Stimulated activated naive CD8-positive, alpha-beta T cell treated with anti-CD3 and anti-CD28 coated beads, Interleukin-15, amount 100 ng/mL, for 72 hours (primary cell): ENCODE data around the gene CLIC4.
"Not testable (repeated sequence)": the region's sequence is repeated elsewhere in the genome, so short reads cannot be mapped to it uniquely, and the experiment has no call there.

Experiments
- ATAC-seq: fragments of 150-1000 bp; cut with Tn5 transposase; 2 replicates; pipeline ENCODE4 v1.10.0; 2021; ENCODE audit warnings: mild to moderate bottlenecking, moderate library complexity
- DNase-seq, 2 donors: peaks; one replicate each; pipeline ENCODE4 v3.0.0; 2021 to 2022
- H3K27ac Mint-ChIP-seq, 2 donors: one replicate each; pipeline ENCODE4 v1.8.0; 2022; ENCODE audit warnings: mild to moderate bottlenecking in 2 of 2, mixed read lengths in 2 of 2, moderate library complexity in 2 of 2
- H3K27me3 Mint-ChIP-seq: one replicate; pipeline ENCODE4 v1.8.0; 2022; ENCODE audit warnings: mixed read lengths
- H3K4me1 Mint-ChIP-seq: one replicate; pipeline ENCODE4 v1.8.0; 2022; ENCODE audit warnings: mild to moderate bottlenecking, mixed read lengths
- H3K4me3 Mint-ChIP-seq, 2 donors: one replicate each; pipeline ENCODE4 v1.8.0; 2022; ENCODE audit warnings: mild to moderate bottlenecking in 2 of 2, mixed read lengths in 2 of 2, moderate library complexity in 1 of 2
- H3K9me3 Mint-ChIP-seq, 2 donors: one replicate each; pipeline ENCODE4 v1.8.0; 2022; ENCODE audit warnings: mixed read lengths in 2 of 2

CLIC4 gene

DNA sequence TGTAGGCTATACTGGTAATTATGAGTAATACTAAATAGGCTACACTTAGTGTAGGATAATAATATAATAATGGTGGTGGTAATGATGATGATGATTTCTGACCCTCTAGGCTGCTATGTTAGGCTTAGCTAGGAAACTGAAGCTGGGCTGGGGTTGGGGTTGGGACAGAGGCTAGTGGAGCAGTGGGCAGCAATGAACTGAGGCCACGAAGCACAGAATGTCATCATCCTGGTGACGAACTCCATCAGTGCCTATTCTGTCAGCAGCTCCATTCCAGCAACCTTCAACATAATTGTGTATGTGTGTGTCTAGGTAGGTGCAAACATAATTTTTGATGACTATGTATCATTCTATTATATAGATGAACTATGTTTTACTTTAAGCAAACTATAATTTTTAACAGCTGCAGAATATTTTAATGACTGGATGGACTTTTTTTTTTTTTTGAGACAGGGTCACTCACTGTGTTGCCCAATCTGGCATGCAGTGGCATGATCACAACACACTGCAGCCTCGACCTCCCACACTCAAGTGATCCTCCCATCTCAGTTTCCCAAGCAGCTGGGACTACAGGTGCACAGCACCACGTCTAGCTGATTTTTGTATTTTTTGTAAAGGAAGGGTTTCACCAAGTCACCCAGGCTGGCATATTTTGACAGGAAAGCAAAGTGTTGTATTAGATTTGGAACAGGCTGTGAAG, 12.9 kb upstream of the CLIC4 start:
- DNase-seq: no peak
- no peaks in the 10 kb centered on the region for H3K27me3 Mint-ChIP-seq
- H3K4me1 Mint-ChIP-seq: peaks cover 14% of the 10 kb centered on the region
- H3K27ac Mint-ChIP-seq: no peak overlapping the region
- no peak overlapping the region for H3K4me3 Mint-ChIP-seq
- no peaks in the 10 kb centered on the region for H3K9me3 Mint-ChIP-seq
- ATAC-seq: no peak

DNA sequence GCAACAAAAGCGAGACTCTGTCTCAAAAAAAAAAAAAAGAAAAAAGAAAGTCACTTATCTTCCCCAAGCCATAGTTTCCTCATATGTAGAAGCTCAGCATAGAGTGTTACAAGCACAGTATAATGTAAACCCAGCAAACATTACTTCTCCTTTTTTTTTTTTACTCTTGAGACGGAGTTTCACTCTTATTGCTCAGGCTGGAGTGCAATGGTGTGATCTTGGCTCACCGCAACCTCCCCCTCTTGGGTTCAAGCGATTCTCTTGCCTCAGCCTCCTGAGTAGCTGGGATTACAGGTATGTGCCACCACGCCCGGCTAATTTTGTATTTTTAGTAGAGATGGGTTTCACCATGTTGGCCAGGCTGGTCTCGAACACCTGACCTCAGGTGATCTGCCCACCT, 11.9 kb upstream of the CLIC4 start:
- not testable (repeated sequence) for H3K27ac Mint-ChIP-seq, H3K27me3 Mint-ChIP-seq, H3K4me3 Mint-ChIP-seq, ATAC-seq, H3K4me1 Mint-ChIP-seq, H3K9me3 Mint-ChIP-seq, DNase-seq

DNA sequence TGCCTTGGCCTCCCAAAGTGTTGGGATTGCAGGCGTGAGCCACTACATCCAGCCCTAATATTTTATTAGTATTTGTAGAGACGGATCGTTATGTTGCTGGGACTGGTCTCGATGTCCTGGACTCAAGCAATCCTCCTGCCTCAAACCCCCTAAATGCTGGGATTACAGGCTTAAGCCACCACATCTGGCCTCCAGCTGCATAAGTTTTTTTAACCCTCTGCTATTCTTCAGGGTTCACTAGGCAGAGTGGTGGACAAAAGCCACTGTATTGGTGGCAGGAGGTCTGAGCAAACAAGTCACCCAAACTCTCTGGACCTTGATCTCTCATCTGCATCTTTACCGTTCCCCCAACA, 10.1 kb upstream of the CLIC4 start:
- ATAC-seq (no peak), DNase-seq (no peak)
- Mint-ChIP-seq H3K9me3 (no peaks in the 10 kb centered on the region), H3K4me1 (peaks cover 7% of the 10 kb centered on the region), H3K27me3 (no peaks in the 10 kb centered on the region), H3K27ac (no peak overlapping the region), H3K4me3 (no peak overlapping the region)

DNA sequence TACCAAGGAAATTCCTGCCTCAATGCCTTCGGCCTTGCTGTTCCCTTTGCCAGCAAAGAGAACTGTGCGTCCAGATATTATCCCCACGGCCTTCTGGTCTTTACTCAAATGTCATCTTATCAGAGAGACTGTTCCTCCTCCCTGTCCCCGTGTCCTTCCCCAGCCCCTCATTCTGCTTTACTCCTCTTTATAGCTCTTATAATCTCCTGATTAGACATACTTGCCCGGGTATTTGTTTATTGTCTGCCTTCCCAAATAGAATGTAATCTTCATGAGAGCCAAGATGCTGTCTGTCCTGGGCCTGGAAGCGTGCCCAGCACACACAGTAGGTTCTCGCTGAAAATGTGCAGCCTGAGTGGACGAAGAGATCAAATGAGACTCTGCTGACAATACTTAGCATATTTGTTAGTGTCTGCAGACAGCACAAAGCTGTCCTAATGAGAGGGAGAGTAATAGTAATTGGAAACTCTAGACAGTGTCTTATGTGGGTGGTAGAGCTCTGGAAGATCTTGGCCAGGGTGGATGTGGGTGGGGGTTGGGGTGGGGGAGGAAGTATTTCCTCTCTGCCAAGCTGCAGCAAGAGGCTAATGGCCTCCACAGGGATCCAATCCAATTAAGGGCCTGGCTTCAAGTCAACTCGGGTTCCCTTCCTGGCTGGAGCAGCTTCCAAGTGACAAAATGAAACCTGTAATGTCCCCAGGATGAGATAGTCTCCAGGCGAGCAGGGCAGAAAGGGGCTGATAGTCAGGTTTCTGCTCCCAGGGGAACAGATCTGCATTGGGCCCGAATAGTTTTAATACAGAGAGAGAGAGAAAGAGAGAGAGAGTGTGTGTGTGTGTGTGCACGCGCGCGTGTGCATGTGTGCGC, 9.5 kb upstream of the CLIC4 start:
- ATAC-seq (no peak), DNase-seq (no peak)
- Mint-ChIP-seq H3K27me3 (no peaks in the 10 kb centered on the region), H3K4me3 (no peak overlapping the region), H3K27ac (no peak overlapping the region), H3K4me1 (peaks cover 7% of the 10 kb centered on the region), H3K9me3 (no peaks in the 10 kb centered on the region)

DNA sequence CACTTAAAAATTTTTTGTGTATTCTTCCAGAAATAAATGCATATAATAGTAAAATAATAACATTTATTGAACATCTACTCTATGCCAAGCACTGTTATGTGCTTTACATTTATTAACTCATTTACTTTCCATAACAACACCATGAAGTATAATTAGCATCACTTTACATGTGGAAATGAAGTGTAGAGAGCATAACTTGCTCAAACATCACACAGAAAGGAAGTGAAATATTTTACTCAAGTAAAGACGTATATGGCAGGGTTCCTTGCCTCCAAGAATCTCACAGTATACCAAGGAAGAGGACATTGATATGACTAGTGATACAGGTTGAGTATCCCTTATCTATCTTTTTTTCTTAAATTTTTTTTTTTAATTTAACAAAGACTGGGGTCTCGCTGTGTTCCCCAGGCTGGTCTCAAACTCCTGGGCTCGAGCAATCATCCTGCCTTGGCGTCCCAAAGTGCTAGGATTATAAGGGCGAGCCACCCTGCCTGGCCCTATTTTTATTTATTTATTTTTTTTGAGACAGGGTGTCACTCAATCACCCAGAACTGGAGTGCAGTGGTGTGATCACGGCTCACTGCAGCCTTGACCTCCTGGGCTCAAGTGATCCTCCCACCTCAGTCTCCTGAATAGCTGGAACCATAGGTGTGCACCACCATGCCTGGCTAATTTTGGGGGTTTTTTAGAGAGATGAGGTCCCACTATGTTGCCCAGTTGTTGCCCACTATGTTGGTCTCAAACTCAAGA, 7.7 kb upstream of the CLIC4 start:
- H3K27me3 Mint-ChIP-seq: no peaks in the 10 kb centered on the region
- DNase-seq (no peak), ATAC-seq (no peak)
- no peaks in the 10 kb centered on the region for H3K9me3 Mint-ChIP-seq
- no peak overlapping the region for H3K27ac Mint-ChIP-seq
- H3K4me1 Mint-ChIP-seq: peaks cover 16% of the 10 kb centered on the region
- H3K4me3 Mint-ChIP-seq: no peak overlapping the region

DNA sequence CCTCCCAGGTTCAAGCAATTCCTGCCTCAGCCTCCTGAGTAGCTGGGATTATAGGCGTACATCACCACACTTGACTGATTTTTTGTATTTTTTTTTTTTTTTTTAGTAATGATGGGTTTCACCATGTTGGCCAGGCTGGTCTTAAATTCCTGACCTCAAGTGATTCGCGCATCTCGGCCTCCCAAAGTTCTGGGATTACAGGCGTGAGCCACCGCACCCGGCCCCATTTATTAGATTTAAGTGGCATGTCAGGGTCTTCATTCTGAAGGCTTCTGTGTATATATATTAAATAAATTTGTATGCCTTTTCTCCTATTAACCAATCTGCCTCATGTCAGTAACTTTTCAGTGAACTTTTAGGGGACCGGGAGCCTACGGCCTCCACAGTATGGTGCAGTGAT, 6.0 kb upstream of the CLIC4 start:
- no peak for DNase-seq
- no peak overlapping the region for H3K27ac Mint-ChIP-seq
- H3K4me1 Mint-ChIP-seq: peaks cover 33% of the 10 kb centered on the region

DNA sequence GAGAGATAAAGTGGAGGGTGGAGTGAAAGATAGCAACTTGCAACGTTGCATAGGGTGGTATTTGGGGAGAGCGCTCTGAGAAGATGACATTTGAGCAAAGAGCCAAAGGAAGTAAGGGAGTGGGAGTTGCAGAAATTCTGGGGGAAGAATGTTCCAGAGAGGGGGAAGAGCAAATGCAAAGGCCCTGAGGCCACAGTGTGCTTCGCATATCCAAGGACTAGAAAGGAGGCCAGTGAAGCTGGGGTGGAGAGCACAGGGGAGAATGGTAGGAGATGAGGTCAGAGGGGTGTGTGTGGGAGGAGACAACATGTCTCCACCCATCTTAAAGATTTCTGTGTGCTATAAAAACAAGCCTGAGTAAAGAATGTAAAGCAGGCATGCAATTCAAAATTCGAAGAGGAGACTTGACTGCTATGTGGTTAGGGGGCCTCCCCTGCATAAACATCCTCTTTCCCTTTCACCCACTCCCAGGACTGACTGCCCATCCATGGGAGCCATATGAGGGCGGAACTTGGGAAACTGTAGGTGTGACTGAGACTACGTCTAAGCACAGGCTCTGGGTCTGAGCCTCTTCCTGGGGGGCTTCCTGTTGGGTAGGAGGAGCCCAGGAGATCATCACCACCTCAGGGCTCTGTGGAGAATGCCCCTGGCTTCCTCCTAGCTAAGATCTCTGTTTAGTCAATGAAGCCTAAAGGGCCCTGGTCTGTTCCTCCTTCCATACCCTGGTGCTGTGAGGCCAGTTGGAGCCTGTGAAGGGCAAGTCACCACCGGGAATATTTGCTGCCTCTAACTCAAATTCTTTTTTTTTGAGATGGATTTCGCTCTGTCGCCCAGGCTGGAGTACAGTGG, 2.9 kb upstream of the CLIC4 start:
- DNase-seq (peak in 1 of 2 donors; percentile 22), ATAC-seq (no peak)
- H3K9me3 Mint-ChIP-seq: no peaks in the 10 kb centered on the region
- H3K27ac Mint-ChIP-seq: peak overlapping the region in 1 of 2 donors; percentile 71
- peaks cover 42% of the 10 kb centered on the region for H3K4me1 Mint-ChIP-seq
- peak overlapping the region in 1 of 2 donors; percentile 15 for H3K4me3 Mint-ChIP-seq
- peaks cover 18% of the 10 kb centered on the region for H3K27me3 Mint-ChIP-seq

More for the DNA sequence above, 6.0 kb upstream of the CLIC4 start:
- Mint-ChIP-seq H3K9me3 (no peaks in the 10 kb centered on the region), H3K27me3 (peaks cover 10% of the 10 kb centered on the region), H3K4me3 (no peak overlapping the region)
- no peak for ATAC-seq

DNA sequence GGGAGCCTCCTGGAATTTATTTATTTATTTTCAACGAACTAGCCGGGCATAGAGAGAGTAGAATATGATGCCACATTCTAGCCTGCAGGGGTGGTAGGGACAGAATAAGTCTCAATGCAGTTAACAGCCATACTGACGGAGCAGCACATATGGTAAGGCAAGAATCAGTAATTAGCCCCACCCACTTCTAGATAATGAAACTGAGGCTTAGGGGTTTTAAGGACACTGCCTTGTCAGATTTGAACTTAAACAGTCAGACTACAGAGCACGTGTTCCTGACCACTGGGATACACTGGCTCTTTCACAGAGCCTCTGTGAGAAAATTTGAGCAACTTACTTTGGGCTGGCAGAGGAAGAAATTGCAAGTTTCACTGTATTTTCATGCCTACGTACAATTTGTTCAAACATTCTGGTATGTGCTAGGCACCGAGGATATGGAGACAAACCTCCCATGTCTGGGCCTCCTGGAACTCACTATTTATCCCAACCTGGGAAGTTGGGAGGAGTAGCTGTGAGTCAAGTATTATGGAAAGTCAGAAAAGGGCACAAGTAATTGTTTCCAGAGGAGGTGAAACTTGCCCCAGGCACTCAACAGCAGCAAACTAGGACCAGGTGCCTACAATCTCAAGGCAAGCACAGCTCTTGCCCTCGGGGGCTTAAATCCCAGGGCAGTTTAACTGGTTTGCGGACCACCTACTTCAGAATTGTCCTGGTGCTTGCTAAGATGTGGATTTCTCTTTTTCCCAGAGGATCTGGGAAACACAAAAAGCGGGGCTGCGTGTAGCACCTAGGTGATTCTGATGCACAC, 1.6 kb upstream of the CLIC4 start:
- peak overlapping the region; percentile 57 to 62 for H3K4me3 Mint-ChIP-seq
- ATAC-seq (no peak), DNase-seq (no peak)
- peaks cover 55% of the 10 kb centered on the region for H3K4me1 Mint-ChIP-seq
- no peaks in the 10 kb centered on the region for H3K9me3 Mint-ChIP-seq
- peaks cover 20% of the 10 kb centered on the region for H3K27me3 Mint-ChIP-seq
- H3K27ac Mint-ChIP-seq: peak overlapping the region in 1 of 2 donors; percentile 48

DNA sequence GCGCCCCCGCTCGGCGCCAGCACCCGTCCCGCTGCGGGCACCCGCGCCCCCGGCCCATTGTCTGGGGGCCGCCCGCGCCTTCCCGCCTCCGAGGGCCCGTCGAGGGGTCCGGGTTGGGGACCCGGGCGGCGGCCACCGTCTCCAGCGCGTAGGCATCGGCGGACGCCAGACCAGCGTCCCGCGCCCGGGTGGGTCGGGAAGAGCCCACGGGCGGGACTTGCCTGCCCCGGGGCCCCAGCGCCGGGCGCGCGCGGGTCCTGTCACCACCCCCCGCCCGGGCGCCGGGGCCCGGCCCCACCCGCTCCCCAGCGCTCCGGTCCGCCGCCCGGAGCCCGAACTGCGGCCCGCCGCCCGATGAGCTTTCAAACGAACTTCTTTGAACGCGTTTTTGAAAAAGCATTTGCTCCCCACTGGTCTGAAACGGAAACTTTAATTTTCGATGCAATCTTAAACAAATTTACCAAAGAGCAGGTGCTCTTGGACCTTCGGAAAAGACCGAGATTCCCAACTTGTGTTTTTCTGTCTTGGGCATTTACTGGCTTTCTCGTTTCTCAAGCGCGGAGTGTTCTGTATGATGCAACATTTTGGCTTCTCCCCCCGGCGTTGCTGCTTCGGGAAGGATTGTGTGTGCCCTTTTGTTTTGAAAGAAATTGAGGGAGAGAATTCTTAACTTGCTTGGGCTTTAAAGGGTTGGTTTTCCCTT, 615 bp downstream of the CLIC4 start:
- Mint-ChIP-seq H3K27me3 (peaks cover 26% of the 10 kb centered on the region), H3K4me3 (peak overlapping the region; percentile 83 to 90), H3K27ac (peak overlapping the region; percentile 94 to 95), H3K4me1 (peaks cover 63% of the 10 kb centered on the region), H3K9me3 (no peaks in the 10 kb centered on the region)
- peak; percentile 6 for ATAC-seq
- peak in 1 of 2 donors; percentile 35 for DNase-seq

DNA sequence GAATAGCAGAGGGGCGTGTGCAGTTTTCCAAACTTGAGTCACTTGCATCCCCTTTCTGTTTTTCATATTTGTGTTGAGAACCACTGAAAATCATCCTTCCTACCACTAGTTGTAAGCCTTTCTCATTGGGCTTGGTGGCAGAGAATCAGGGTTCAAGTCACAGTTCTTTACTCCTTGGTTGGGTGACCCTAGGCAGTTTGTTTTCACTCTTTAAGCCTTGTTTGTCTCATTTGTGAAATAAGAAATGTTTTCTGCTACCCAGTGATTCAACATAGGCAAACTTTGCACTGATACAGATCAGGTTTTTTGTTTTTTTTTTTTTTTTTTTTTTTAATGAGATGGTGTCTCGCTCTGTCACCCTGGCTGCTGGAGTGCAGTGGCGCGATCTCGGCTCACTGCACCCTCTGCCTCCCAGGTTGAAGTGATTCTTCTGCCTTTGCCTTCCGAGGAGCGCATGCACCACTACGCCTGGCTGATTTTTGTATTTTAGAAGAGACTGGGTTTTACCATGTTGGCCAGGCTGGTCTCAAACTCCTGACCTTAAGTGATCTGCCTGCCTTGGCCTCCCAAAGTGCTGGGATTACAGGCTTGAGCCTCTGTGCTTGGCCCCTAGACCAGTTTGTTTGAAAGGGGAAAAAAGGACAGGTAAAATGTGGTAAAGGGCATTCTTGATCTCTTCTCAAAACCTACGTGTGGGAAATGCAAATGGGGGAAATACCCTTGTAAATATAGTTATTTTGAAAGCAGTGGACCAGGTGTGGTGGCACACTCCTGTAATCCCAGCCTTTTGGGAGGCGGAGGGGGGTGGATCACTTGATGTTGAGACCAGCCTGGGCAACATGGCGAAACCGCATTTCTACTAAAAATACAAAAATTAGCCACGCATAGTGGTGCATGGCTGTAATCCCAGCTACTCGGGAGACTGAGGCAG, 3.2 kb downstream of the CLIC4 start:
- peaks cover 30% of the 10 kb centered on the region for H3K27me3 Mint-ChIP-seq
- no peak for DNase-seq
- no peak for ATAC-seq
- H3K9me3 Mint-ChIP-seq: no peaks in the 10 kb centered on the region
- H3K4me1 Mint-ChIP-seq: peaks cover 45% of the 10 kb centered on the region
- H3K27ac Mint-ChIP-seq: no peak overlapping the region
- H3K4me3 Mint-ChIP-seq: peak overlapping the region; percentile 59 to 61

DNA sequence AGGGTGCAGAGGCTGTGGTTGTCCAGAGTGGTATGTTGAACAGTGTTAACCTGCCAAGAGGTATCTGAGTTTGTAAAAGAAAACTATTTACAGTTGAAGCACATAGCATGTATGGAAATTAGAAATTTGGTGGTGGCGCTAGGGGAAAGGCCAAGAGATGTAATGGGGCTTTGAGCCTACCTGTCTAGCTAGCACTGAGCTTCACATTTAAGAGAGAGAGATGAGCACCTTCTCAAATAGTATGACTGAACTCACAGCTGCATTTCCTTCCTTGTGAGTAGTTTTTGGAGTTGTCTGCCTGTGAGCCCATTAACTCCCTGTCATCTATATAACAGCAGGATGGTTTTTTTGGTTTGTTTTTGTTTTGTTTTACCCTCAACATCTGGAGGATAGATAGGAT, 4.0 kb downstream of the CLIC4 start:
- Mint-ChIP-seq H3K4me1 (peaks cover 37% of the 10 kb centered on the region), H3K27ac (no peak overlapping the region), H3K9me3 (no peaks in the 10 kb centered on the region), H3K27me3 (peaks cover 22% of the 10 kb centered on the region), H3K4me3 (no peak overlapping the region)
- DNase-seq: no peak
- ATAC-seq: no peak

DNA sequence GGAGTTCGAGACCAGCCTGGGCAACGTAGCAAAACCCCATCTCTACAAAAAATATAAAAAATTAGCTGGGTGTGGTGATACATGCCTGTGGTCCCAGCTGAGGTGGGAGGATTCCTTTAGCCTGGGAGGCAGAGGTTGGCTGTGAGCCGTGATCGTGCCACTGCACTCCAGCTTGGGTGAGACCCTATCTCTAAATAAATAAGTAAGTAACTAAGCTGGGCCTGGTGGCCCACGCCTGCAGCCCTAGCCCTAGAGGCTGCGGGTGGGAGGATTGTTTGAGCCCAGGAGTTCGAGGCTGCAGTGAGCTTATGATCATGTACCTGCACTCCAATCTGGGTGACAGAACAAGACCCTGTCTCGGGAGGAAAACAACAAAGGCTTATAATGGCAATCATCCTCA, 4.6 kb downstream of the CLIC4 start:
- Mint-ChIP-seq H3K4me1 (peaks cover 31% of the 10 kb centered on the region), H3K9me3 (no peaks in the 10 kb centered on the region), H3K27ac (no peak overlapping the region), H3K4me3 (no peak overlapping the region), H3K27me3 (peaks cover 22% of the 10 kb centered on the region)
- no peak for DNase-seq
- no peak for ATAC-seq

DNA sequence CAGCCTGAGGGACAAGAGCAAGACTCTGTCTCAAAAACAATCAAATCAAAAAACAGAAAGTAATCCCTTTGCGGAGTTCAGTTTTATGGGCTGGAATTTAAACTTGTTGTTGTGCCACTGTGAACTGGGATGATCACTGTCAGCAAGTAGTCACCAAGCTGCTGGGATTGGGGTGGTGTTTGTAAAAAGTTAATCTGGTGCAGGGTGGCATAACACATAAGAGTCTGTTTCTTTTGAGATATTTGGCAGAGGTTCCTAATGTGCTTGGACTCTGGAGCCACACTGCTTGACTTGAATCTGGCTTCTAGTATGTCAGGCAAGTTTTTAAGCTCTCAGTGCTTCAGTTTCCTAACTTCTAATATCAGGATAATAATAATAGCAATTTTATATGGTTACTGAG, 6.6 kb downstream of the CLIC4 start:
- DNase-seq (no peak), ATAC-seq (no peak)
- peaks cover 26% of the 10 kb centered on the region for H3K4me1 Mint-ChIP-seq
- peaks cover 19% of the 10 kb centered on the region for H3K27me3 Mint-ChIP-seq
- no peak overlapping the region for H3K27ac Mint-ChIP-seq
- no peaks in the 10 kb centered on the region for H3K9me3 Mint-ChIP-seq
- no peak overlapping the region for H3K4me3 Mint-ChIP-seq
